Parathyroid adenoma (tissue), 2 donors: ENCODE data around the gene SPAG9.
"Not testable (repeated sequence)": the region's sequence is repeated elsewhere in the genome, so short reads cannot be mapped to it uniquely, and the experiment has no call there.

Source experiments
- H2AFZ ChIP-seq: fragments of 300-600 bp; sonication (generic); one replicate; pipeline ENCODE4 v1.7.0; 2017; ENCODE audit warnings: antibody characterized with exemption, mild to moderate bottlenecking
- H3K27ac ChIP-seq: fragments of 300-600 bp; sonication (generic); one replicate; pipeline ENCODE4 v1.7.0; 2017
- H3K27me3 ChIP-seq: fragments of 300-600 bp; sonication (generic); one replicate; pipeline ENCODE4 v1.7.0; 2017; ENCODE audit warnings: low read length; ENCODE audit not compliant: control insufficient read depth, insufficient read depth
- H3K36me3 ChIP-seq: fragments of 300-600 bp; sonication (generic); one replicate; pipeline ENCODE4 v1.7.0; 2017; ENCODE audit warnings: low read length; ENCODE audit not compliant: control insufficient read depth, insufficient read depth
- H3K4me1 ChIP-seq: fragments of 300-600 bp; sonication (generic); one replicate; pipeline ENCODE4 v1.7.0; 2017; ENCODE audit warnings: control low read depth
- H3K4me2 ChIP-seq: fragments of 300-600 bp; sonication (generic); one replicate; pipeline ENCODE4 v1.7.0; 2017; ENCODE audit warnings: low read length
- H3K4me3 ChIP-seq: fragments of 300-600 bp; sonication (generic); one replicate; pipeline ENCODE4 v1.7.0; 2017; ENCODE audit warnings: low read depth, low read length
- H3K79me2 ChIP-seq: fragments of 300-600 bp; sonication (generic); one replicate; pipeline ENCODE4 v1.7.0; 2017; ENCODE audit warnings: control low read depth
- H3K9ac ChIP-seq: fragments of 300-600 bp; sonication (generic); one replicate; pipeline ENCODE4 v1.7.0; 2017; ENCODE audit warnings: mild to moderate bottlenecking
- H3K9me3 ChIP-seq: fragments of 300-600 bp; sonication (generic); one replicate; pipeline ENCODE4 v1.7.0; 2017; ENCODE audit warnings: low read length; ENCODE audit not compliant: control insufficient read depth
- TF ChIP-seq, protein P1 (sequence below): fragments of 300-600 bp; sonication (generic); IDR thresholded peaks from one replicate; pipeline ENCODE4 v1.7.0; 2017; ENCODE audit warnings: antibody characterized with exemption, mild to moderate bottlenecking
- donor health status: primary hyperparathyroidism.

The SPAG9 gene

DNA sequence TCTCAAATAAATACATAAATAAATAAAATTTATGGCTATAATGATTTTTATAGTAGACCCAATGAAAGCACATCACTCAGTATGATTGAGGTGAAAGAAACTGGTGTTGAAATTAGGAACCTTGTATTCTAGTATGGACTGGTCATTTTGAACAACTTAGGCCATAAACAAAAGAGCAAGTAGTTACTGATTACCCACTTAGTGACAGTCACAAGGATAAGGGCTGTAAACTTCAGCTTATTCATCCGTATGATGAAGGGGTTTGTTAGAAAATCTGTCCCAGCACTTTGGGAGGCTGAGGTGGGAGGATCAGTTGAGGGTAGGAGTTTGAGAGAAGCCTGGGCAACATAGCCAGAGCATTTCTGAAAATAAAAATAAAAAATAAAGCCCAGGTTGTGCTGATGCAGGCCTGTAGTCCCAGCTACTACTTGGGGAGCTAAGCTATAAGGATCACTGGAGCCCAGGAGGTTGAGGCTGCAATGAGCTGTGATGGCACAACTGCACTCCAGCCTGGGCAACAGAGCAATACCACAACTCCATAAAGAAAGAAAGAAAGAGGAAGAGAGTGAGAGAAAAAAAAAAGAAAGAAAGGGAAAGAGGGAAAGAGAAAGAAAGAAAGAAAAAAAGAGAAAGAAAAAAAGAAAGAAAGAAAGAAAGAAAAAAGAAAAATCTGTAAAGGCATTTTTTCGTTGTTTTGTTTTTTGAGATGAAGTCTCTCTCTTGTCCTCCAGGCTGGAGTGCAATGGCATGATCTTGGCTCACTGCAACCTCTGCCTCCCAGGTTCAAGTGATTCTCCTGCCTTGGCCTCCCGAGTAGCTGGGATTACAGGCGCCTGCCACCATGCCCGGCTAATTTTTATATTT is 4.2 kb upstream of the SPAG9 start:
- Histone ChIP-seq H3K27me3 (no peaks in the 10 kb centered on the region), H3K9ac (no peak overlapping the region), H3K36me3 (no peaks in the 10 kb centered on the region), H3K4me3 (no peak overlapping the region), H3K79me2 (no peaks in the 10 kb centered on the region), H3K9me3 (no peaks in the 10 kb centered on the region), H3K4me1 (peaks cover 9% of the 10 kb centered on the region), H3K27ac (no peak overlapping the region), H2AFZ (no peak overlapping the region), H3K4me2 (no peak overlapping the region)
- TF ChIP-seq, protein P1, sequence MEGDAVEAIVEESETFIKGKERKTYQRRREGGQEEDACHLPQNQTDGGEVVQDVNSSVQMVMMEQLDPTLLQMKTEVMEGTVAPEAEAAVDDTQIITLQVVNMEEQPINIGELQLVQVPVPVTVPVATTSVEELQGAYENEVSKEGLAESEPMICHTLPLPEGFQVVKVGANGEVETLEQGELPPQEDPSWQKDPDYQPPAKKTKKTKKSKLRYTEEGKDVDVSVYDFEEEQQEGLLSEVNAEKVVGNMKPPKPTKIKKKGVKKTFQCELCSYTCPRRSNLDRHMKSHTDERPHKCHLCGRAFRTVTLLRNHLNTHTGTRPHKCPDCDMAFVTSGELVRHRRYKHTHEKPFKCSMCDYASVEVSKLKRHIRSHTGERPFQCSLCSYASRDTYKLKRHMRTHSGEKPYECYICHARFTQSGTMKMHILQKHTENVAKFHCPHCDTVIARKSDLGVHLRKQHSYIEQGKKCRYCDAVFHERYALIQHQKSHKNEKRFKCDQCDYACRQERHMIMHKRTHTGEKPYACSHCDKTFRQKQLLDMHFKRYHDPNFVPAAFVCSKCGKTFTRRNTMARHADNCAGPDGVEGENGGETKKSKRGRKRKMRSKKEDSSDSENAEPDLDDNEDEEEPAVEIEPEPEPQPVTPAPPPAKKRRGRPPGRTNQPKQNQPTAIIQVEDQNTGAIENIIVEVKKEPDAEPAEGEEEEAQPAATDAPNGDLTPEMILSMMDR: no peak

DNA sequence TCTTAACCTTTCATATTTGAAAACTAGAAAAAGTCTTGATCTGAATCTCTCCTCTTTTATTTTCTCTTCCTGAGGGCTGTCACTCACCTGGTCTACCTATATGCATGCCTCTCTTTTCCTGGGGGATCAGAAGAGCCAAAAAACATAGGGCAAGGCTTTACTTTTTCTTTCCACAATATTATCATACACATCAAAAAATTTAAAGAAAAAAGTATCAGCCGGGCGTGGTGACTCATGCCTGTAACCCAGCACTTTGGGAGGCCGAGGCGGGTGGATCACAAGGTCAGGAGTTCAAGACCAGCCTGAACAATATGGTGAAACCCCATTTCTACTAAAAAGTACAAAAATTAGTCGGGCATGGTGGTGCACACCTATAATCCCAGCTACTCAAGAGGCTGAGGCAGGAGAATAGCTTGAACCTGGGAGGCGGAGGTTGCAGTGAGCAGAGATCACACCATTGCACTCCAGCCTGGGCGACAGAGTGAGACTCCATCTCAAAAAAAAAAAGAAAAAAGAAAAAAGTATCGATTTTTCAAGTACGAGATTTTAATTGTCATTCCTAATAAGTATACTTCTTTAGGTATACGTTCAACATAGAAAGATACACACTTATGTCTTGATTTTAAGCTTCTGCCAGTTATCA is 1.9 kb upstream of the SPAG9 start:
- H3K4me2 ChIP-seq, H3K27me3 ChIP-seq, H3K9ac ChIP-seq, H3K79me2 ChIP-seq, H3K9me3 ChIP-seq, H3K36me3 ChIP-seq: not testable (repeated sequence)
- Histone ChIP-seq H2AFZ (peak overlapping the region; percentile 82), H3K4me3 (peak overlapping the region; percentile 86), H3K4me1 (peaks cover 17% of the 10 kb centered on the region), H3K27ac (peak overlapping the region; percentile 98)

DNA sequence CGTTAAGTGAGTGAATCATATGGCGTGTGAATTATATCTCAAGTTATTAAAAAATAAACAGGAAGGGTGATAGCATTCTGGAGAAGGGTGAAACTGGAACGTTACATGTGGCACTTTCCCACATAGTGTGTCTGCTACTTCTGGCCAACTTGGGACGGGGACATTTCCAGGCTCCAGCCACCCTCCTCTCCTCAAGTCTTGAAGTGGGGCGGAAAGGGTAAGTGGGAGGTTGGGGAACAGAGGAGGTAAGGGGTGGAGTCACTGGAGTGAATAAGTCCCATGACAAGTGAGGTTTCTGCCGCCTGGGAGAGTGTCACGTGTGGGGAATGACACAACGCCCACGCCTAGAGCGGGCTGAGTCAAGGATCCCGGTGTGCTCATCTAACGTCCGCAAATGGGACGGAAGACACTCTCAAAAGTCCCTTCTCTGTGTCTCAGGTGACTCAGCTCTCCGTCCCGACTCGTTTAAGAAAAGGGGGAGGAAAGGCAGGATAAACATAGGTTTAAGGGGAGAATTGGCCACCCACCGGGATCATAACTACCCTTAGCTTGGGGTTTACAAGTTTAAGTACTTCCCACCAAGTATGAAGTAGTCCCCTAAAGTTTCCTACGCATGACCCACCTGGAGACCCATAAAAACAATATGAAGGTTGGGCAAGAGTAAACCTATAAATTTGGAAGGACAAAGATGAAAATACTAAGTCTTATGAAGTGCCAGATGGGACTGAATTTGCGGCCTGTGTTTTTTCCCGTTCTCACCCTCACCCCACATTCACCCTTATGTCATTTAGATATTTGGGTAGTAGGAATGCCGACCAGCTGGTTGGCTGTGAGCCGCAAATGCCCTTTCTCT is 1.2 kb upstream of the SPAG9 start:
- H2AFZ ChIP-seq: peak overlapping the region; percentile 82
- peak overlapping the region; percentile 98 for H3K27ac ChIP-seq
- H3K36me3 ChIP-seq: no peaks in the 10 kb centered on the region
- H3K4me1 ChIP-seq: peaks cover 22% of the 10 kb centered on the region
- H3K27me3 ChIP-seq: no peaks in the 10 kb centered on the region
- H3K9ac ChIP-seq: peak overlapping the region; percentile 63
- peaks cover 7% of the 10 kb centered on the region for H3K79me2 ChIP-seq
- H3K4me3 ChIP-seq: peak overlapping the region; percentile 86
- H3K4me2 ChIP-seq: peak overlapping the region; percentile 97
- TF ChIP-seq, protein P1: no peak
- H3K9me3 ChIP-seq: no peaks in the 10 kb centered on the region

DNA sequence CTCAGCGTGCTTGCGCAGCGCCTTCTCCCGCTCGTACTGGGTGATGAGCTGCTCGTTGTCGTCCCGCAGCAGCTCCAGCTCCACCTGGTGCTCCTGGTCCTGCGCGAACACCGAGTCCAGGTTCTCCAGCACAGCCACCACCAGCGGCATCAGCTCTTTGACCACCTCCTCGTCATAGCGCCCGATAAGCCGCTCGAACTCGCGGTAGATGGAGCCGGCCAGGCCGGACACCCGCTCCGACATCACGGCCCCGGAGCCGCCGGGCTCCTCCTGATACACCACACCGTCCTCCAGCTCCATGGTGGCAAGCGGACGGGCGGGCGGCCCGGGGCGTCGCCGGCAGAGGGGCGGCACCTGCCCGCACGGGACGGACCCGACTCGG is 320 bp downstream of the SPAG9 start:
- H3K27ac ChIP-seq: peak overlapping the region; percentile 94
- H3K4me2 ChIP-seq: peak overlapping the region; percentile 65
- H3K9me3 ChIP-seq: no peaks in the 10 kb centered on the region
- peak overlapping the region; percentile 89 for H3K4me3 ChIP-seq
- H3K79me2 ChIP-seq: peaks cover 20% of the 10 kb centered on the region
- H2AFZ ChIP-seq: peak overlapping the region; percentile 86
- peaks cover 22% of the 10 kb centered on the region for H3K4me1 ChIP-seq
- TF ChIP-seq, protein P1: no peak
- H3K9ac ChIP-seq: peak overlapping the region; percentile 91
- H3K27me3 ChIP-seq: no peaks in the 10 kb centered on the region
- H3K36me3 ChIP-seq: no peaks in the 10 kb centered on the region
